ENCODE measurements around the gene FAM217A. TPM values are rescaled to one million over a fixed set of nuclear protein-coding genes. Genes with fewer than 3 reads are reported as not detected.

The FAM217A gene
- total and polyA plus RNA-seq, 9 of the 15 experiments (the other 6 are each of a cell fraction or from before 2014, with no cell fraction given): not detected

DNA sequence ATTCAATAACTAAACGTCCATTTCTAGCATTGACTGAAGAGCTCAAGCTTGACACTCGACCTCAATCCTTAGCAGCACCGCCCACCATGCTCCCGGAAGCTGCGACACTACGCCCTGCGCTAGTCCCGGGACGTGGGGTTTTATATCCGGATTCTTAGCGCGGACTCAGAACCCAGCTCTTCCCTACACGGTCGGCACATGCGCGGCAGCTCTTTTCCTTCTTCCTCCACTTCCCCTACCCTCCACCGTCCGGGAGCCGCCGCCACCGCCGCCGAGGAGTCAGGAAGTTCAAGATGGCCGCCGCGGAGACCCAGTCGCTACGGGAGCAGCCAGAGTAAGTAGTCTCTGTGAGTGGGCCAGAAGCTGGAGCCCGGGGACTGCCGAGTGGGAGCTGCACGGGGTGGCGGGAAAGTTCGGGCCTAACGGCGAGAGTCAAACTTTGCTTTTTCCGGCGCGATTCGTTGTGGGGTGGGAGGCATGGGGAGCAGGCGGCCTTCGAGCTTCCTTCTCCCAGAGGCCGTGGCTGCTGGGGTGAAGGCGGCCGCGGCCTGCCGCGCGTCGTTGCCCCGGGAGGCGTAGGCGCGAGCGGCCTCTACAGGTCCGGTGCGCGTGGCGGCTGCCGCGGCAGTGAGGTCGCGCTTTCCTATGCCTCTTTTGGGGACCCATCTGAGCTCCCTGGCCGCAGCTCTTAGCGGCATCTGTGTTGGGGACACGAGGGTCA lies 57.6 kb downstream of the FAM217A start (continued):
- TF ChIP-seq RBM39 (optimal IDR thresholded peaks at IDR 0.05; ENCODE audit: low read depth, low read length) (peak; percentile 95), PURB (CRISPR knock-in tag; IDR thresholded peaks at IDR 0.05; ENCODE audit: low read depth) (no peak), HNRNPL (IDR thresholded peaks at IDR 0.05; ENCODE audit: low read depth, low read length) (no peak), SPI1 (IDR thresholded peaks at IDR 0.05; ENCODE audit: borderline replicate concordance, low read depth, low read length) (peak; percentile 82), ZNF699 (CRISPR knock-in tag; IDR thresholded peaks at IDR 0.05; ENCODE audit: insufficient replicate concordance) (no peak), MECOM (CRISPR knock-in tag; IDR thresholded peaks at IDR 0.05) (peak; percentile 53; the same call in 1 of the 2 replicates), ASH1L (IDR thresholded peaks at IDR 0.05; ENCODE audit: borderline replicate concordance, low read depth, partially characterized antibody) (peak; percentile 30), CREM (IDR thresholded peaks at IDR 0.05; ENCODE audit: low read depth) (peak; percentile 92), TAF9B (IDR thresholded peaks at IDR 0.05; ENCODE audit: partially characterized antibody) (peak; percentile 94), XRCC3 (IDR thresholded peaks at IDR 0.05) (no peak), NFIX (CRISPR knock-in tag; IDR thresholded peaks at IDR 0.05; ENCODE audit: low read depth) (no peak), GABPB1 (CRISPR knock-in tag; IDR thresholded peaks at IDR 0.05) (peak; percentile 89), TRIM24 (IDR thresholded peaks at IDR 0.05) (peak in 1 of 2 experiments; percentile 36; a peak in 1 of 4 replicates), ZFPM2 (CRISPR knock-in tag; IDR thresholded peaks at IDR 0.05) (no peak), RB1 (IDR thresholded peaks at IDR 0.05; ENCODE audit: low read depth) (peak; percentile 89; the same call in 1 of the 2 replicates), ZNF695 (CRISPR knock-in tag; IDR thresholded peaks at IDR 0.05) (no peak)
- TF ChIP-seq, protein P1, sequence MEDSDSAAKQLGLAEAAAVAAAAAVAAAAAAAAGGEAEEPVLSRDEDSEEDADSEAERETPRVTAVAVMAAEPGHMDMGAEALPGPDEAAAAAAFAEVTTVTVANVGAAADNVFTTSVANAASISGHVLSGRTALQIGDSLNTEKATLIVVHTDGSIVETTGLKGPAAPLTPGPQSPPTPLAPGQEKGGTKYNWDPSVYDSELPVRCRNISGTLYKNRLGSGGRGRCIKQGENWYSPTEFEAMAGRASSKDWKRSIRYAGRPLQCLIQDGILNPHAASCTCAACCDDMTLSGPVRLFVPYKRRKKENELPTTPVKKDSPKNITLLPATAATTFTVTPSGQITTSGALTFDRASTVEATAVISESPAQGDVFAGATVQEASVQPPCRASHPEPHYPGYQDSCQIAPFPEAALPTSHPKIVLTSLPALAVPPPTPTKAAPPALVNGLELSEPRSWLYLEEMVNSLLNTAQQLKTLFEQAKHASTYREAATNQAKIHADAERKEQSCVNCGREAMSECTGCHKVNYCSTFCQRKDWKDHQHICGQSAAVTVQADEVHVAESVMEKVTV (CRISPR knock-in tag; IDR thresholded peaks at IDR 0.05): no peak
- TF ChIP-seq, protein P2, sequence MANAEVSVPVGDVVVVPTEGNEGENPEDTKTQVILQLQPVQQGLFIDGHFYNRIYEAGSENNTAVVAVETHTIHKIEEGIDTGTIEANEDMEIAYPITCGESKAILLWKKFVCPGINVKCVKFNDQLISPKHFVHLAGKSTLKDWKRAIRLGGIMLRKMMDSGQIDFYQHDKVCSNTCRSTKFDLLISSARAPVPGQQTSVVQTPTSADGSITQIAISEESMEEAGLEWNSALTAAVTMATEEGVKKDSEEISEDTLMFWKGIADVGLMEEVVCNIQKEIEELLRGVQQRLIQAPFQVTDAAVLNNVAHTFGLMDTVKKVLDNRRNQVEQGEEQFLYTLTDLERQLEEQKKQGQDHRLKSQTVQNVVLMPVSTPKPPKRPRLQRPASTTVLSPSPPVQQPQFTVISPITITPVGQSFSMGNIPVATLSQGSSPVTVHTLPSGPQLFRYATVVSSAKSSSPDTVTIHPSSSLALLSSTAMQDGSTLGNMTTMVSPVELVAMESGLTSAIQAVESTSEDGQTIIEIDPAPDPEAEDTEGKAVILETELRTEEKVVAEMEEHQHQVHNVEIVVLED (CRISPR knock-in tag; IDR thresholded peaks at IDR 0.05): peak; percentile 94
